GM18951 (cell line): ENCODE measurements around the gene KIAA0232.

Experiments used
- POLR2A ChIP-seq: IDR thresholded peaks from 4 replicates; pipeline ENCODE4 v1.6.1; 2011; ENCODE audit warnings: mild to moderate bottlenecking; ENCODE audit not compliant: insufficient read length, insufficient read depth; ENCODE audit errors: extremely low read depth
- in situ Hi-C: fragments of 300-500 bp; cut with MboI; formaldehyde crosslinking; loops from one replicate; pipeline ENCODE4 v1.12.0; 2022; ENCODE audit warnings: low sequenced_read_pairs, mixed read lengths, inconsistent platforms; ENCODE audit not compliant: unreplicated experiment

Gene KIAA0232

DNA sequence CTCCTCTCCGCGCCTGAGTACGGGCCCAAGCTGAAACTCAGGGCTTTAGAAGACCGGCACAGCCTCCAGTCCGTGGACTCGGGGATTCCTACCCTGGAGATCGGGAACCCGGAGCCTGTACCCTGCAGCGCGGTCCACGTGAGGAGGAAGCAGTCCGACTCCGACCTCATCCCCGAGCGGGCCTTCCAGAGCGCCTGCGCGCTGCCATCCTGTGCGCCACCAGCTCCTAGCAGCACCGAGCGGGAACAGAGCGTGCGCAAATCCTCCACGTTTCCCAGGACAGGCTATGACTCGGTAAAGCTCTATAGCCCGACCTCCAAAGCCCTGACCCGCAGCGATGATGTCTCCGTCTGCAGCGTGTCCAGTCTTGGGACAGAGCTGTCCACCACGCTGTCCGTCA, 141.0 kb downstream of the KIAA0232 start:
- no peak for TF ChIP-seq POLR2A
- in situ Hi-C loops: no loop called here

DNA sequence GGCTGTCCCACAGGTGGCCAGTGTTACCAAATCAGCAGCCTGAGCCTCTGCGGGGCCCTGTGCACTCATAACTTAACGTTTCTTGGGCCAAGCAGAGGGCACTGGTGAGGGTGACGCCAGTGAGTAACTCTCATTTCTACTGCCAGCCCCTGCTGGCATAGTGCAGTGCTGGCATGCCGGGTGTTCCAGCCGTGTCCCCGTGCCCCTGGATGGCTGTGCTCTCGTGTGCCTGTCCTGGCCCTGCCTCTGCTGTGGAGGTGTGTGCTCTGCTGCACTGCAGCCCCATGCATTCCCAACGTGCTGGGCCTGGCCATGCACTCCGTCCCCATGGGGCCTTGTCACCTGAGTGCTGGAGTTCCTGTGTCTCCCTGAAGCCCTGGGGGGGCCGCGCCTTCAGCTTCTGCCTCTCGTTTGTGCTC, 141.8 kb downstream of the KIAA0232 start:
- in situ Hi-C loops: no loop called here
- TF ChIP-seq POLR2A: no peak

GRCh38 chr4:6925357-6925836, 142.9 kb downstream of the KIAA0232 start:
- TF ChIP-seq POLR2A: no peak
- in situ Hi-C loops: no loop called here

- no peak for TF ChIP-seq POLR2A
- in situ Hi-C loops: no loop called here
These were observed 143.6 kb downstream of the KIAA0232 start for GRCh38 chr4:6926081-6926480.

GRCh38 chr4:6926681-6927478, 144.4 kb downstream of the KIAA0232 start:
- in situ Hi-C loops: no loop called here
- no peak for TF ChIP-seq POLR2A

- in situ Hi-C loops: no loop called here
- no peak for TF ChIP-seq POLR2A
These were observed 145.6 kb downstream of the KIAA0232 start for GRCh38 chr4:6928081-6928480.

DNA sequence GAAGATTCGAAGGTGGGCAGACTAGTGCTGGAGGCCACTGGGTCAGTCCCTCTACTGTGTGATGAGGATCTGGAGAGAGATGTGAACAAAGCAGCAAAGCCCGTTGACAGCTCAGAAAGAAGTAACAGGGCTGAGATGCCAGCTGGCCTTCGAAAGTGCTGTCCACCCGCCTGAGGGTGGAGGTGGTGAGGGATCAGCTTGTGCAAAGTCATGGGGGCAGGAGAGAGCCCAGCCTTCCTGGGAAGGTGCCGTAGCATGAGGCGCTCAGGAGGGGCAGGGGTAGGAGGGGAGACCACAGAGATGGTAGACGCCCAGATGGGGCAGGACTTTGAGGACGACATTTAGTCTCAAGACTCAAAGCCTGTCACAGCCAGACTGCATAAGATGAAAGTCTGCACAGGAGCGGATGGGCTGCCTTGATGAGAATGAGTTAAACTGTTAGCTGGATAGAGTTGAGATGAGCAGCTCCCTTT, 146.8 kb downstream of the KIAA0232 start:
- no peak for TF ChIP-seq POLR2A
- in situ Hi-C loops: no loop called here

DNA sequence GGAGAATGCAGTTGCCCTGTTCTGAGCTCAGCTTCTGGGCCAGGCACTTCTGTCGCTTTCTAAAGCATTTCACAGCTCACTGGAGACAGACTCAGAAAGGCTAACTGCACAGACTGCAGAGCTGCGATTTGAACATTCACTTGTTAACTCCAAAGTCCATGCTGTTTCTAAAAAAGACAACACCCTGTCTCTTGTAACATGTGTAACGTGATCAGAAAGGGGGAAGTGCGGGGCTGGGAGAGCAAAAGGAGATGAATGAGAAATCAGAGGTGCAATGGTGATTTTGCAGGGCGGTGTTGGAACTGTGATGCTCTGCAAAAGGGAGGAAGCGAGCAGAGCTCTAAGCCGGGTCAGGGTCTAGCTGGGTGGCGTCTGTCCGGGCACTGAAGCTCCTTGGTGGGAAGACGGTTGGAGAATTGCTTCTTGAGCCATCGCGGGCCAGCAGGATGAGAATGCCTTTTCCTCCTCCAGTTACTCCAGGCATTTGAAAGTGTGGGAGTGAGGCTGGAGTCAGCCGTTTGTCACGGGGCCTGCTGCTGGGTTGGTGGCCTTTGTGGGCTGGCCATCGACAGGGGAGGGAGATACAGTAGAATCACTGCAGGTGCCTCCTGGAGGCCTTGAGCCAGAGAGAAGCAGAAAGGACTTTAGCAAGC, 147.4 kb downstream of the KIAA0232 start:
- TF ChIP-seq POLR2A: no peak
- in situ Hi-C loops: no loop called here

GRCh38 chr4:6932475-6932874, 149.9 kb downstream of the KIAA0232 start:
- in situ Hi-C loops: no loop called here

GRCh38 chr4:6932918-6933317, 150.4 kb downstream of the KIAA0232 start:
- TF ChIP-seq POLR2A: no peak
- in situ Hi-C loops: no loop called here

More at GRCh38 chr4:6932475-6932874, 149.9 kb downstream of the KIAA0232 start:
- no peak for TF ChIP-seq POLR2A
